ENCODE results near the gene KRT36. TPM values are rescaled to one million over a fixed set of nuclear protein-coding genes. Genes with fewer than 3 reads are reported as not detected.

Gene KRT36
- total and polyA plus RNA-seq, 2 donors (not counting 3 experiments of a cell fraction or from before 2014, with no cell fraction given): 0.04 TPM; not detected in 1

GRCh38 chr17:41536741-41537613 lies 47.3 kb upstream of the KRT36 start:
- H3K9me1 ChIP-seq (replicated peaks; ENCODE audit: control insufficient read depth, extremely low read depth, insufficient read depth, low read length): no peaks in the 10 kb centered on the region
- no peak overlapping the region for H2AFZ ChIP-seq (ENCODE audit: low read depth, low read length)
- no peak overlapping the region for H3K9ac ChIP-seq (replicated peaks; ENCODE audit: extremely low read depth, insufficient read depth, low read length)
- no peaks in the 10 kb centered on the region for H3K9me3 ChIP-seq (replicated peaks; ENCODE audit: control insufficient read depth, insufficient read depth, low read length)
- H3K4me2 ChIP-seq (ENCODE audit: insufficient read depth, low read length): no peak overlapping the region
- ChIA-PET CTCF (interaction anchor here (0.8 to 4.2 kb wide), 3 partner anchors 12 to 126 kb away, joined by 3 to 46 read pairs (median 6); no protein-coding TSS in a partner anchor), POLR2A (no interaction called here)
- H3K4me3 ChIP-seq (replicated peaks in 1 of 3; ENCODE audit: insufficient read depth in 1 of 3, low read depth in 1 of 3, low read length in 3 of 3): no peak overlapping the region
- no peak overlapping the region for H3K27ac ChIP-seq (ENCODE audit: insufficient read depth, low read depth, low read length)
- H3K79me2 ChIP-seq (ENCODE audit: control insufficient read depth, insufficient read depth, low read length): no peaks in the 10 kb centered on the region
- BruUV-seq (replicated peaks): no TSS peak
- dilution Hi-C loops (cut with MboI; ENCODE audit: extremely low pct_ligation_motif_present, low sequenced_read_pairs): no loop called here
- DNase-seq (ENCODE audit: low read depth, low spot score) (no peak), FAIRE-seq (no peak)
- no peaks in the 10 kb centered on the region for H4K20me1 ChIP-seq (replicated peaks; ENCODE audit: control insufficient read depth, extremely low read depth, insufficient read depth, low read length)
- no peaks in the 10 kb centered on the region for H3K36me3 ChIP-seq (ENCODE audit: control insufficient read depth in 2 of 2, extremely low read depth in 1 of 2, insufficient read depth in 2 of 2, low read length in 2 of 2)
- no peak for TF ChIP-seq CTCF (IDR thresholded peaks at IDR 0.05; ENCODE audit: extremely low read depth in 1 of 2, insufficient read depth in 1 of 2, low read depth in 1 of 2, low read length in 2 of 2)
- no peak for TF ChIP-seq POLR2A (IDR thresholded peaks at IDR 0.05; ENCODE audit: low read depth, low read length)
- no peak for TF ChIP-seq EZH2 (IDR thresholded peaks at IDR 0.05; ENCODE audit: borderline replicate concordance, low read depth, low read length, severe bottlenecking)
- no peak for TF ChIP-seq GATA2 (IDR thresholded peaks at IDR 0.05; ENCODE audit: insufficient read depth, insufficient read length, low read depth, low read length)
- TF ChIP-seq MYC (IDR thresholded peaks at IDR 0.05; ENCODE audit: low read depth, low read length): no peak
- intact Hi-C loops (cut with micrococcal nuclease): no loop called here
- H3K27me3 ChIP-seq (ENCODE audit: control insufficient read depth in 2 of 2, insufficient read depth in 2 of 2, low read length in 2 of 2): no peaks in the 10 kb centered on the region
- no peaks in the 10 kb centered on the region for H3K4me1 ChIP-seq (ENCODE audit: control insufficient read depth, extremely low read depth, insufficient read depth, low read length)

All from endothelial cell of umbilical vein (primary cell).